ENCODE measurements around the gene FABP6.
"Not testable (repeated sequence)": the region's sequence is repeated elsewhere in the genome, so short reads cannot be mapped to it uniquely, and the experiment has no call there.

FABP6 gene, protein sequence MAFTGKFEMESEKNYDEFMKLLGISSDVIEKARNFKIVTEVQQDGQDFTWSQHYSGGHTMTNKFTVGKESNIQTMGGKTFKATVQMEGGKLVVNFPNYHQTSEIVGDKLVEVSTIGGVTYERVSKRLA

GRCh38 chr5:160229190-160229742, at the start of gene FABP6:
Gene FABP6 (plus strand): TSS chr5:160229506. CDS start chr5:160229558, 52 bp downstream.
- DNase-seq: no peak

DNA sequence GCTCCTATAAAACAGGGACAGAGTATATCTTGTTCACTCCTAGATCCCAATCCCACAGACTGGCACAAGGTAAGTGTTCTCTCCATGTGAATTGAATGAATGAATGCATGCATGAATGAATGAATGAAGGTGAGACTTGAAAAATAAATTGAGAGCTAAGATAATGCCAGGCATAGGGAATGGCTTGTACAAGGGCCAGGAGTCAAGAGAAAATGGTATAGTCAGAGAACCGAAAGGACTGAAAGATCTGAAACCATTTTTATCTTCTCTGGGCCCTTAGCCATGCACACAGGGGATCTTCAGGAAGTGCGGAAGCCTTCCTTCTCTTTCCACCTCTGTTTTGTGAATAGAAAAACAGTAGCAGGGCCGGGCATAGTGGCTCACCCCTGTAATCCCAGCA, 48.4 kb upstream of the FABP6 start:
- no peak for DNase-seq

GRCh38 chr5:160181965-160182622, 47.2 kb upstream of the FABP6 start:
- no peak for DNase-seq

DNA sequence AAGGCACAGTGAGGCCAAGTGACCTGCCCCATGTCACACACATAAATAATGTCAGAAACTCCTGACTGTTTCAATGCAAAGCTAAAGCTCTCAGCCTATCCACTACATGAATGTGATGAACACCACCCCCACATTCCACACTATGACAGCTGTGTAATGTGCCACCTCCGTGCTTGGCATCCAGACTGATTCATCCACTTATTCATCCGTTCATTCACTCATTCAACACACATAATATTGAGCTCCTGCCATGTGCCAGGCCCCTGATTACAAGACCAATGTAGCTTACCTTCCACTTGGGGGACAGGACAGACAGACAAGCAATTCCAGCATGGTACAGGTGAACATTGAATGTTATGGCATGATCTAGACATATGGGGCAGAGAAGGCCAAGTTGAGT, 46.2 kb upstream of the FABP6 start:
- no peak for DNase-seq

DNA sequence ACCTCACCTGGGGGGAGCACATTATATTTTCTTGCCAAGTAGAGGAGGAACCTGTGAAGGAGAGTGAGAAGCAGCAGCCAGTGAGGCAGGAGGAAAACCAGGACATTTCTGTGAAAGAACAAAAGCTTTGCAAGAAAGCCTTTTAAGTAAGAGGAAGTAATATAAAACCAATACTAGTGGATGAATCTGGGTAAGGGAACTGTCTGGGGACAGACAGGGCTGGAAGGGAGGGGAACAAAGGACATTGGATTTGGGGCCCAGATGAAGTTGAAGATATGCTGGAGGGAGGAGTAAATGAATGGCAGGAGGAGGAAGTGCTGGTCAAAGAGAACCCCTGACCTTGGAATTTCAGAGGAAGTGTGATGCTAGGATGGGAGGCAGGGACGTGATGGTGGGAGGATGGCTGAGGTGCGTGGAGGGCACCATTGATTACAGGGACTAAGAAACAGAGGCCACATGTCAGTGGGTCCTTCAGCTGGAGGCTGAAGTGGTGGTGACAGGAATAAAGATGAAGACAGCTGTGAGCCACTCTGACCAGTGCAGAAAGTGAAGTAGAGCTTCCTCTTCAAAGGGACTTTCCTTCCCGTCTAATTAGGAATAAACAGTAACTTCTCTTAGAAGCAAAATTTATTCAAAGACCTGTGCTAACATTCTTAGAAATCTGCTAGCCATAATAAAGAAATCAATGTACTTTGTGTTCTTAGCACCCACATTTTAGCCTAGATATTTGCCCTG, 43.5 kb upstream of the FABP6 start:
- DNase-seq: no peak

DNA sequence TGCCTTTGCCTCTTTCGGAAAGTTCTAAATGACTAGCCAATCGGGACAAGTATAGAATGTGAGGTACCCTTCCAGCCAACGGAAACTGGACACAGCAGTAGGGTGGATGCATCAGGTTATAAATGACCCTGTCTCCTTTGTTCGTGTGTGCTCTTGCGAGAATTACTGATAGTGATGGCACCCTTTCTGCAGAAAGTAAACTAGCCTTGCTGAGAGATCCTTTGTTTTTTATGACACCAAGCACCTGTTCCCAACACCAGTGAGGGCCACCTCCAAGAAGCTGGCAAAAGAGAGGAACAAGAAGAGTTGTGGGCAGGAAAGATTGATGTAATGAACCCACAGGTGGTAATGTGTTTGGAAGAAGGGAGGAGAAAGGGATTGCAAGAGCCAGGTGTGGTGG, 42.8 kb upstream of the FABP6 start:
- DNase-seq: no peak

GRCh38 chr5:160187091-160187490, 42.2 kb upstream of the FABP6 start:
- DNase-seq: no peak

DNA sequence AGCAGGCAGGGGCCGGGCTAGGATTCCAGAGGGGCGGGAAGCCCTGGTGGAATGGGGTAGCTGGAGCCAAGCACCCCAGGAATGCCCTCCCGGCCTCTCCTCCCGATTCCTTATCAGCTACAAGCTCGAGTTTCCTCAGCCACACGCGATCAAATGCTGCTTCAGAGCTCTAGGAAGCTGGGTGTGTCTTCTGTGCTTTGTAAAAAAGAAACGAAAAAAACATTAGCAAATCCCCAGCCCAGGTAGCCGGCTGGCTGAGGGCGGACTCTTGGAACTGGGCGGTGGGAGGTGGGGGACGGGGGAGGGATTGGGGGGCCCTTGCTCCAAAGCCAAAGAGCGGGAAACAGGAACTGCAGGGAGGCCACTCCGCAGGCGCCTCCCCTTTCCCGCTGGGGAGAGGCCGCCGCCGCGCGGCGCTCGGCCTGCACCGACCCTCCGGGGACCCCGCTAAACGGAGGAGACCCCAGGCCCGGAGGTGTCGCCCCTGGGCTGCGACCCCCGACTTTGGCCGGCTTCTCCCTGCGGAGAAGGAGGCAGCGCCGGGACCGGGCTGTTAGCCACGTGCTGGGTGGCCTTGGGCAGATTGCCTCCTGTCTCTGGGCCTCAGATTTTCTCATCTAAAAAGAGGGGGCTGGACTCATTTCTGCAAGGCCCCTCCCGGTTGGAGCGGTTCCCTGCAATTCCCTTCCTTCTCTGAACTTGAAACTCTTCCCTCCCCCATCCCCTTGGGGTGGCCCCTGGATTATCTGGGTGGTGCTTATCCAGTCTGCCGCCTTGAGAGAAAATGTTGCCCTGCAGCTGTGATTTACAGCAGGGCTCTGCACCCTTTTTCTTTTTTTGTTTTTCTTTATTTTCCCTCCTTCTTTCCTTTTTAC, 40.9 kb upstream of the FABP6 start:
- DNase-seq: peak; percentile 84

- no peak for DNase-seq
These were observed 36.9 kb upstream of the FABP6 start for GRCh38 chr5:160192424-160192823.

- not testable (repeated sequence) for DNase-seq
These were observed 36.2 kb upstream of the FABP6 start for GRCh38 chr5:160193076-160193475.

- DNase-seq: not testable (repeated sequence)
These were observed 35.5 kb upstream of the FABP6 start for GRCh38 chr5:160193790-160194189.

- peak; percentile 42 for DNase-seq
These were observed 31.8 kb upstream of the FABP6 start for GRCh38 chr5:160197341-160198144.

DNA sequence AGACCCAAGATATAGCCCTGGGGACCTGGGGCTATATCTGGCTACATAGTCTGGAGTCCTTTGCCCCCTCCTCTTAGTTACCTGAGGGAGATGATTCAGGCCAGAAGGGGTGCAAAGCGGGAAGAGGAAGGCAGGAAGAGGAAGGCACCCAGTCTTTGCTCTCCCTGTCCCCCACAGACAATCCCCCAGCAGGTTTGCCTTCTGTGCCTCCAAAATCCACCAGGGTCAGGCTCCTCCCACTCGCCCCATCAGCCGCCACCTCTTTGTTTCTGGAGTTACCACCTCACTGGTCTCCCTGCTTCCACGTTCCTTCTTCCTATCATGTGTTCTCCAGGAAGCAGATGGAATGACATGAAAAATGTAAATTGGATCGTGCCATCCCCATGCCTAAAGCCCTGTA, 31.2 kb upstream of the FABP6 start:
- no peak for DNase-seq

- no peak for DNase-seq
These were observed 30.4 kb upstream of the FABP6 start for GRCh38 chr5:160198841-160199409.

- DNase-seq: peak; percentile 75
These were observed 29.8 kb upstream of the FABP6 start for GRCh38 chr5:160199410-160199911.

DNA sequence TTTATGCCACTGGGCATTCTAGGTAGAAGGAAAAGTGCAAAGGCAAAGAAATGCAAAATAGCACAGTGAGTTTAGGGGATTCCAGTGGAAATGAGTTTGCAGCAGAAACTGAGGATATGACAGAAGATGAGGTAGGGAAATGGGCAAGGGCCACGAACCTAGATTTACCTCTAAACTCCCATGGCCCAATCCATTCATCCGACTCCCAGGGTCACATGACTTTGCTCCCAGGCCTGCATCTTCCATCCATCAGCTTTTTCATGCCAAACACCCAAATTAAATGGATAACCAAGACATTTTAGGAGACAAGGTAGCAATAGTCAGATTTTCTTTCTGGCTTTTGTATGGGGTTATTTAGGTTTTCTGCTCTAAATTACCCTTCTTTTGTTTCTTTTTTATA, 22.2 kb upstream of the FABP6 start:
- no peak for DNase-seq

DNA sequence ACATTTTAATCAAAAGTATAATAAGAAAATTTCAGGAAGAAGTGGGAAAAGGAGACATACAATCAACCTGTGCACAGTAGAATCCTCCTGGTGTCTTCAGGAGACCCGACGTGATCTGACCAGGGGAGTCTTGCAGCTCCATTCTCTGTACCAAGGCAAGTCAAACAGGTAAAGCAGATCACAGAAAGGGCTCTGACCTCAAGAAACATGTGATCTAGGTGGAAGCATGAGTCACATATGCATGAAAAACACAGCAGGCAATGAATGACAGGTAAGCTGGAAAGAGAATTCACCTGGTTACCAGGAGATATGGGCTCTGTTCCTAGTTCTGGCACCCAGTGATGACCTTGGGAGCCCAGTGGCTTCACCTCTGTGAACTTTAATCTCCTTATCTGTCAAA, 19.4 kb upstream of the FABP6 start:
- no peak for DNase-seq

DNA sequence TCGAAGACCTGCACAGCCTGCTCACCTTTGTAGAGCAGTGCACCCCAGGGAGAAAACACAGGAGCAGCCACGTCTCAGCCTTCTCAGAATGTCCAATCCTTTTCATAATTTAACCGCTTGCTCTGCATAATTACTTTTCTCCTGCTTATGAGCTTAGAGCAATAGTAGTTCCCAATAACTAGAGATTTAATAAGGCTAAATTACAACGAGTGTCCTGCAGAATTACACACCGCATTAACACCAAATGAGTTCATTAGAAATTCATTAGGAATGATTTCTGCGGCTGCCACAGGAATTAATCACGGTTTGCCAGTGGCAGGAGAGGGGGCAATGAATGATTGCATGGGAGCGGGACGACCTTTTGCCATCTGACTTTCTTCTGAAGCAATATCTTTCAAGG, 18.7 kb upstream of the FABP6 start:
- DNase-seq: no peak

GRCh38 chr5:160211352-160211751, 18.0 kb upstream of the FABP6 start:
- DNase-seq: no peak

GRCh38 chr5:160213537-160213936, 15.8 kb upstream of the FABP6 start:
- no peak for DNase-seq

GRCh38 chr5:160219356-160219755, 9.9 kb upstream of the FABP6 start:
- DNase-seq: no peak

DNA sequence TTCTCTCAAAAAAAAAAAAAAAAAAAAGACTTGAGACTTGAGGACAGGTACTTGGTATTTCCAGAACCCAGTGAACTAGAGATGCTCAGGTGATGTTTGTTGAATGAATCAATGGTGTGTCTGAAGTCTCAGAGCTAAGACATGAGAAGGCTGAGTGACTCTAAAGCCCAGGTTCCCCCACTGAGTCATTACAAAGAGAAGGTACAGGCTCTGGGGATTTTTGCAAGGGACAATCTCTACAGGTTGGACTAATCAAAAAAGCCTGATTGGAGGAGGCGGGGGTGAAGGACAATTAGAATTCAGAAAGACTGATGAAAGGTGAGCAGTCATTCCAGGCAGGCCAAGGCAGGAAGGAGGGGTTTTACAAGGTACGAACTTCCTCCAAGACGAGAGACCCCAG, 8.2 kb upstream of the FABP6 start:
- no peak for DNase-seq
